K562 (cell line): Measurements from ENCODE around the gene CA7. TPM values are rescaled to one million over a fixed set of nuclear protein-coding genes. Genes with fewer than 3 reads are reported as not detected.

Experiments used
- GABPB1 ChIP-seq: sonication (generic); formaldehyde crosslinking; IDR thresholded peaks from 2 replicates; pipeline ENCODE4 v1.8.0; 2022; ENCODE audit warnings: mild to moderate bottlenecking, missing genetic modification reagents
- MEF2D ChIP-seq: conservative IDR thresholded peaks from 2 replicates; pipeline ENCODE4 v1.6.1; 2016; ENCODE audit warnings: low read depth, missing genetic modification characterization, missing compliant biosample characterization
- ZC3H11A ChIP-seq: IDR thresholded peaks from 2 replicates; pipeline ENCODE4 v1.6.1; 2012; ENCODE audit warnings: low read depth, low read length, improper control_type of control experiment
- ZNF384 ChIP-seq: IDR thresholded peaks from 2 replicates; pipeline ENCODE4 v1.6.1; 2012; ENCODE audit warnings: low read depth, low read length, improper control_type of control experiment
- polyA plus RNA-seq, 8 experiments: library from polyadenylated mRNA; depleted of rRNA in 4 of 8; stranded (reverse) in 5 of 8; unstranded in 3 of 8; fragments of >200 nt; fragmentation: Nextera tagmentation in 2 of 8; fragmentation: Illumina TruSeq in 1 of 8; extraction: Ambion mirVana in 2 of 8; extraction: Trizol in 1 of 8; gene quantifications; 2 replicates each; pipeline versions ENCODE4 v1.2.1 to v1.2.3, GENCODE V29; 2011 to 2014; ENCODE audit warnings: inconsistent platforms in 1 of 8, missing spikeins in 1 of 8
- total RNA-seq, 7 experiments: library from RNA; depleted of rRNA in 6 of 7; stranded (reverse); fragments of >200 nt in 6 of 7; fragmentation: Illumina TruSeq in 2 of 7; extraction: Trizol in 2 of 7; gene quantifications; 2 replicates each; pipeline versions ENCODE4 v1.2.1 to v1.2.3, GENCODE V29; 2011 to 2021; ENCODE audit warnings: low replicate concordance in 1 of 7
- TF ChIP-seq, protein P1 (sequence below): fragments of 250-450 bp; sonication (Bioruptor Pico); IDR thresholded peaks from 2 replicates; pipeline ENCODE4 v1.9.0; 2021; ENCODE audit warnings: mild to moderate bottlenecking, inconsistent platforms
- TF ChIP-seq, protein P2 (sequence below), 2 experiments: fragments of 450-650 bp in 1 of 2; sonication (generic) in 1 of 2; formaldehyde crosslinking in 1 of 2; IDR thresholded peaks; 2 replicates each; pipeline versions ENCODE4 v1.7.1 to v1.9.0; 2016 to 2022; ENCODE audit warnings: inconsistent platforms in 1 of 2, mild to moderate bottlenecking in 1 of 2, missing genetic modification reagents in 1 of 2
- TF ChIP-seq, protein P3 (sequence below): sonication (generic); formaldehyde crosslinking; IDR thresholded peaks from 2 replicates; pipeline ENCODE4 v1.8.0; 2022; ENCODE audit warnings: missing genetic modification reagents, mild to moderate bottlenecking, borderline replicate concordance
- TF ChIP-seq, protein P4 (sequence below), 2 experiments: fragments of 200-800 bp in 1 of 2; sonication (Bioruptor generic) in 1 of 2; sonication (generic) in 1 of 2; formaldehyde crosslinking in 1 of 2; IDR thresholded peaks in 1 of 2; conservative IDR thresholded peaks in 1 of 2; 2 replicates each; pipeline versions ENCODE4 v1.5.0 to v1.6.1; 2016 to 2020; ENCODE audit warnings: missing compliant biosample characterization in 1 of 2, missing genetic modification characterization in 1 of 2, missing genetic modification reagents in 1 of 2

CA7 gene
- total and polyA plus RNA-seq, 9 of the 15 experiments (the other 6 are each of a cell fraction or from before 2014, with no cell fraction given) = 0.03 to 0.07 (median 0.05) TPM; not detected in 5

DNA sequence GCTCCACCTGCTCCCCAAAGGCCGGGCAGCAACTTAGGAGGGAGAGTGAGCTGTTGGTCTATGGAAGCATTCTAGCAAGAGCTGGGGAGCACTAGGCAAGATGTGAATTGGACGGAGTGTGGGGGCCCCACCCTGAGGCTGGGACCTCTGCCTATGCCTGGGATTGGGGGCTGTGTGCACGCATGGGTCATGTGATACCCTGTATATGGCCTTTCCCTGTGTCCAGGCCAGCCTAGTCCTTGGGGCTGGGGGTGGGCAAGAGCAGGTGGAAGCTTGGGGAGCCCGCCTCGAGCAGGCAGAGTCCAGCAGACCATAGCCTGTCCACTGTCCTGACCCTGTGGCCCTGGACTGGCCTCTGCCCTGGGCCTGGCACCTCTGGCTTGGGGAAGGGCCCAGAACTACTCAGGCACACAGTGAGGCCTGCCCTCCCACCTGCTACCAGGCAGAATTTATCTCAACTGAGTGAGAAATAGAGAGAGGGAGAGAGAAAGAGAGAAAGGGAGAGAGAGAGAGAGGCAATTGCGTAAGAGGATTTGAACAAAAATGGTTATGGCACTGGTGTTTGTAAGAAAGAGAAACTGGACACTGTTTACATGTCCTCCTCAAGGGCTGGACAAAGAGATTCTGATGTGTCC lies 55.2 kb downstream of the CA7 start (continued):
- TF ChIP-seq, protein P1, sequence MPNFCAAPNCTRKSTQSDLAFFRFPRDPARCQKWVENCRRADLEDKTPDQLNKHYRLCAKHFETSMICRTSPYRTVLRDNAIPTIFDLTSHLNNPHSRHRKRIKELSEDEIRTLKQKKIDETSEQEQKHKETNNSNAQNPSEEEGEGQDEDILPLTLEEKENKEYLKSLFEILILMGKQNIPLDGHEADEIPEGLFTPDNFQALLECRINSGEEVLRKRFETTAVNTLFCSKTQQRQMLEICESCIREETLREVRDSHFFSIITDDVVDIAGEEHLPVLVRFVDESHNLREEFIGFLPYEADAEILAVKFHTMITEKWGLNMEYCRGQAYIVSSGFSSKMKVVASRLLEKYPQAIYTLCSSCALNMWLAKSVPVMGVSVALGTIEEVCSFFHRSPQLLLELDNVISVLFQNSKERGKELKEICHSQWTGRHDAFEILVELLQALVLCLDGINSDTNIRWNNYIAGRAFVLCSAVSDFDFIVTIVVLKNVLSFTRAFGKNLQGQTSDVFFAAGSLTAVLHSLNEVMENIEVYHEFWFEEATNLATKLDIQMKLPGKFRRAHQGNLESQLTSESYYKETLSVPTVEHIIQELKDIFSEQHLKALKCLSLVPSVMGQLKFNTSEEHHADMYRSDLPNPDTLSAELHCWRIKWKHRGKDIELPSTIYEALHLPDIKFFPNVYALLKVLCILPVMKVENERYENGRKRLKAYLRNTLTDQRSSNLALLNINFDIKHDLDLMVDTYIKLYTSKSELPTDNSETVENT (CRISPR knock-in tag) = peak; percentile 24; the same call in 1 of the 2 replicates
- TF ChIP-seq ZNF384 (no peak), MEF2D (tag) (peak; percentile 80), GABPB1 (CRISPR knock-in tag) (peak; percentile 11; the same call in 1 of the 2 replicates), ZC3H11A (no peak)
- TF ChIP-seq, protein P2, sequence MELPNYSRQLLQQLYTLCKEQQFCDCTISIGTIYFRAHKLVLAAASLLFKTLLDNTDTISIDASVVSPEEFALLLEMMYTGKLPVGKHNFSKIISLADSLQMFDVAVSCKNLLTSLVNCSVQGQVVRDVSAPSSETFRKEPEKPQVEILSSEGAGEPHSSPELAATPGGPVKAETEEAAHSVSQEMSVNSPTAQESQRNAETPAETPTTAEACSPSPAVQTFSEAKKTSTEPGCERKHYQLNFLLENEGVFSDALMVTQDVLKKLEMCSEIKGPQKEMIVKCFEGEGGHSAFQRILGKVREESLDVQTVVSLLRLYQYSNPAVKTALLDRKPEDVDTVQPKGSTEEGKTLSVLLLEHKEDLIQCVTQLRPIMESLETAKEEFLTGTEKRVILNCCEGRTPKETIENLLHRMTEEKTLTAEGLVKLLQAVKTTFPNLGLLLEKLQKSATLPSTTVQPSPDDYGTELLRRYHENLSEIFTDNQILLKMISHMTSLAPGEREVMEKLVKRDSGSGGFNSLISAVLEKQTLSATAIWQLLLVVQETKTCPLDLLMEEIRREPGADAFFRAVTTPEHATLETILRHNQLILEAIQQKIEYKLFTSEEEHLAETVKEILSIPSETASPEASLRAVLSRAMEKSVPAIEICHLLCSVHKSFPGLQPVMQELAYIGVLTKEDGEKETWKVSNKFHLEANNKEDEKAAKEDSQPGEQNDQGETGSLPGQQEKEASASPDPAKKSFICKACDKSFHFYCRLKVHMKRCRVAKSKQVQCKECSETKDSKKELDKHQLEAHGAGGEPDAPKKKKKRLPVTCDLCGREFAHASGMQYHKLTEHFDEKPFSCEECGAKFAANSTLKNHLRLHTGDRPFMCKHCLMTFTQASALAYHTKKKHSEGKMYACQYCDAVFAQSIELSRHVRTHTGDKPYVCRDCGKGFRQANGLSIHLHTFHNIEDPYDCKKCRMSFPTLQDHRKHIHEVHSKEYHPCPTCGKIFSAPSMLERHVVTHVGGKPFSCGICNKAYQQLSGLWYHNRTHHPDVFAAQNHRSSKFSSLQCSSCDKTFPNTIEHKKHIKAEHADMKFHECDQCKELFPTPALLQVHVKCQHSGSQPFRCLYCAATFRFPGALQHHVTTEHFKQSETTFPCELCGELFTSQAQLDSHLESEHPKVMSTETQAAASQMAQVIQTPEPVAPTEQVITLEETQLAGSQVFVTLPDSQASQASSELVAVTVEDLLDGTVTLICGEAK (IDR thresholded peaks at IDR 0.05) = peak; percentile 23; the same call in 1 of the 2 replicates
- TF ChIP-seq, protein P2 (CRISPR knock-in tag; IDR thresholded peaks at IDR 0.05) = no peak
- TF ChIP-seq, protein P3, sequence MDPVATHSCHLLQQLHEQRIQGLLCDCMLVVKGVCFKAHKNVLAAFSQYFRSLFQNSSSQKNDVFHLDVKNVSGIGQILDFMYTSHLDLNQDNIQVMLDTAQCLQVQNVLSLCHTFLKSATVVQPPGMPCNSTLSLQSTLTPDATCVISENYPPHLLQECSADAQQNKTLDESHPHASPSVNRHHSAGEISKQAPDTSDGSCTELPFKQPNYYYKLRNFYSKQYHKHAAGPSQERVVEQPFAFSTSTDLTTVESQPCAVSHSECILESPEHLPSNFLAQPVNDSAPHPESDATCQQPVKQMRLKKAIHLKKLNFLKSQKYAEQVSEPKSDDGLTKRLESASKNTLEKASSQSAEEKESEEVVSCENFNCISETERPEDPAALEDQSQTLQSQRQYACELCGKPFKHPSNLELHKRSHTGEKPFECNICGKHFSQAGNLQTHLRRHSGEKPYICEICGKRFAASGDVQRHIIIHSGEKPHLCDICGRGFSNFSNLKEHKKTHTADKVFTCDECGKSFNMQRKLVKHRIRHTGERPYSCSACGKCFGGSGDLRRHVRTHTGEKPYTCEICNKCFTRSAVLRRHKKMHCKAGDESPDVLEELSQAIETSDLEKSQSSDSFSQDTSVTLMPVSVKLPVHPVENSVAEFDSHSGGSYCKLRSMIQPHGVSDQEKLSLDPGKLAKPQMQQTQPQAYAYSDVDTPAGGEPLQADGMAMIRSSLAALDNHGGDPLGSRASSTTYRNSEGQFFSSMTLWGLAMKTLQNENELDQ = no peak
- TF ChIP-seq, protein P4, sequence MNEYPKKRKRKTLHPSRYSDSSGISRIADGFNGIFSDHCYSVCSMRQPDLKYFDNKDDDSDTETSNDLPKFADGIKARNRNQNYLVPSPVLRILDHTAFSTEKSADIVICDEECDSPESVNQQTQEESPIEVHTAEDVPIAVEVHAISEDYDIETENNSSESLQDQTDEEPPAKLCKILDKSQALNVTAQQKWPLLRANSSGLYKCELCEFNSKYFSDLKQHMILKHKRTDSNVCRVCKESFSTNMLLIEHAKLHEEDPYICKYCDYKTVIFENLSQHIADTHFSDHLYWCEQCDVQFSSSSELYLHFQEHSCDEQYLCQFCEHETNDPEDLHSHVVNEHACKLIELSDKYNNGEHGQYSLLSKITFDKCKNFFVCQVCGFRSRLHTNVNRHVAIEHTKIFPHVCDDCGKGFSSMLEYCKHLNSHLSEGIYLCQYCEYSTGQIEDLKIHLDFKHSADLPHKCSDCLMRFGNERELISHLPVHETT (CRISPR knock-in tag; conservative IDR thresholded peaks at IDR 0.05 in 1 of 2, IDR thresholded peaks at IDR 0.05 in 1 of 2) = 0 out of 4 replicates have a peak, but pooled peaks of 1 of the 2 experiments have one; percentile 22
